ENCODE measurements around the gene PLOD1. TPM values are rescaled to one million over a fixed set of nuclear protein-coding genes. Genes with fewer than 3 reads are reported as not detected.
A peak's percentile ranks its signal among the peaks of the same experiment; 100 is the strongest.
"Not testable (repeated sequence)": the region's sequence is repeated elsewhere in the genome, so short reads cannot be mapped to it uniquely, and the experiment has no call there.

PLOD1 gene
- total RNA-seq, 5 donors from 2014 or later (not counting 1 experiment from before 2014, with no cell fraction given), result 2.6 to 6.9 (median 4.6) TPM

GRCh38 chr1:11903210-11903609 lies 31.3 kb upstream of the PLOD1 start:
- H3K36me3 ChIP-seq (ENCODE audit: control insufficient read depth in 2 of 2, extremely low read depth in 1 of 2, insufficient read depth in 1 of 2, low read length in 1 of 2), result no peaks in the 10 kb centered on the region
- Mint-ChIP-seq H3K4me1 (peaks cover 18 to 34% (median 28%) of the 10 kb centered on the region in 3 donors), H3K4me3 (no peak overlapping the region)

GRCh38 chr1:11904156-11904555 lies 30.4 kb upstream of the PLOD1 start:
- CTCF ChIA-PET, result interaction anchor here in 1 of 2 donors (0.7 kb wide), 1 partner anchor 330 kb away, joined by 3 read pairs; no protein-coding TSS in a partner anchor
- not testable (repeated sequence) for H3K4me3 Mint-ChIP-seq; DNase-seq; H3K27ac ChIP-seq (ENCODE audit: low read length); H3K9me3 Mint-ChIP-seq; ATAC-seq (replicated peaks in 1 of 4); H3K36me3 Mint-ChIP-seq; H3K4me3 ChIP-seq (ENCODE audit: control insufficient read depth in 1 of 2, extremely low read depth in 1 of 2, low read length in 1 of 2); H3K36me3 ChIP-seq (ENCODE audit: control insufficient read depth in 2 of 2, extremely low read depth in 1 of 2, insufficient read depth in 1 of 2, low read length in 1 of 2); H3K27ac Mint-ChIP-seq; H3K9me3 ChIP-seq
- H3K27me3 ChIP-seq (replicated peaks in 1 of 2; ENCODE audit: control insufficient read depth in 2 of 2, extremely low read depth in 1 of 2, insufficient read depth in 2 of 2, low read length in 1 of 2), result peaks cover 5 to 47% of the 10 kb centered on the region in 2 experiments
- WGBS (ENCODE audit: insufficient coverage), result 63% methylated on average over 3 of the region's 5 CpGs
- POLR2A ChIA-PET, result interaction anchor here in 1 of 2 donors (0.6 to 0.7 kb wide), 2 partner anchors 198 to 933 kb away, joined by 4 read pairs; no protein-coding TSS in a partner anchor
- peaks cover 6 to 34% of the 10 kb centered on the region in 2 experiments for H3K4me1 ChIP-seq (ENCODE audit: control insufficient read depth in 1 of 2, extremely low read depth in 1 of 2, insufficient read depth in 2 of 2, low read length in 2 of 2)
- Mint-ChIP-seq H3K27me3 (peaks cover 16 to 26% of the 10 kb centered on the region in 2 donors), H3K4me1 (peaks cover 18 to 42% (median 30%) of the 10 kb centered on the region in 3 donors)

More at GRCh38 chr1:11903210-11903609, 31.3 kb upstream of the PLOD1 start:
- H3K4me3 ChIP-seq (ENCODE audit: control insufficient read depth in 1 of 2, extremely low read depth in 1 of 2, low read length in 1 of 2), result no peak overlapping the region
- H3K9me3 Mint-ChIP-seq, result no peaks in the 10 kb centered on the region
- no peaks in the 10 kb centered on the region for H3K9me3 ChIP-seq
- peaks cover 18 to 35% of the 10 kb centered on the region in 2 donors for H3K27me3 Mint-ChIP-seq
- no CpG with 5 or more reads among the region's 1 CpG for WGBS (ENCODE audit: insufficient coverage)
- peaks cover 8 to 56% of the 10 kb centered on the region in 2 experiments for H3K27me3 ChIP-seq (replicated peaks in 1 of 2; ENCODE audit: control insufficient read depth in 2 of 2, extremely low read depth in 1 of 2, insufficient read depth in 2 of 2, low read length in 1 of 2)
- ATAC-seq (replicated peaks in 1 of 4) (no peak), DNase-seq (no peak)
- POLR2A ChIA-PET, result no interaction called here
- no peak overlapping the region for H3K27ac Mint-ChIP-seq
- H3K27ac ChIP-seq (ENCODE audit: low read length), result no peak overlapping the region
- CTCF ChIA-PET, result no interaction called here
- no peaks in the 10 kb centered on the region for H3K36me3 Mint-ChIP-seq
- H3K4me1 ChIP-seq (ENCODE audit: control insufficient read depth in 1 of 2, extremely low read depth in 1 of 2, insufficient read depth in 2 of 2, low read length in 2 of 2), result peaks cover 6 to 25% of the 10 kb centered on the region in 2 experiments

GRCh38 chr1:11904978-11905377 lies 29.5 kb upstream of the PLOD1 start:
- Mint-ChIP-seq H3K27me3 (peaks cover 9 to 18% of the 10 kb centered on the region in 2 donors), H3K4me3 (peak overlapping the region in 1 of 3 donors; percentile 55)
- POLR2A ChIA-PET, result interaction anchor here in 1 of 2 donors (0.7 kb wide), 1 partner anchor 199 kb away, joined by 4 read pairs; no protein-coding TSS in a partner anchor

GRCh38 chr1:11906870-11907269 lies 27.6 kb upstream of the PLOD1 start:
- peaks cover 6 to 35% of the 10 kb centered on the region in 2 experiments for H3K4me1 ChIP-seq (ENCODE audit: control insufficient read depth in 1 of 2, extremely low read depth in 1 of 2, insufficient read depth in 2 of 2, low read length in 2 of 2)
- no peaks in the 10 kb centered on the region for H3K36me3 ChIP-seq (ENCODE audit: control insufficient read depth in 2 of 2, extremely low read depth in 1 of 2, insufficient read depth in 1 of 2, low read length in 1 of 2)
- Mint-ChIP-seq H3K27ac (peak overlapping the region in 1 of 2 donors; percentile 74), H3K36me3 (no peaks in the 10 kb centered on the region), H3K4me1 (peaks cover 26 to 57% (median 37%) of the 10 kb centered on the region in 3 donors), H3K9me3 (no peaks in the 10 kb centered on the region), H3K4me3 (peak overlapping the region in 1 of 3 donors; percentile 93), H3K27me3 (peaks cover 7 to 9% of the 10 kb centered on the region in 2 donors)
- no peak overlapping the region for H3K27ac ChIP-seq (ENCODE audit: low read length)
- ChIA-PET CTCF (no interaction called here), POLR2A (no interaction called here)
- 82% methylated on average over 10 of the region's 10 CpGs for WGBS (ENCODE audit: insufficient coverage)
- ATAC-seq (replicated peaks in 1 of 4), result no peak
- H3K9me3 ChIP-seq, result no peaks in the 10 kb centered on the region
- H3K4me3 ChIP-seq (ENCODE audit: control insufficient read depth in 1 of 2, extremely low read depth in 1 of 2, low read length in 1 of 2), result no peak overlapping the region
- DNase-seq, result no peak
- peaks cover 0 to 24% of the 10 kb centered on the region in 2 experiments for H3K27me3 ChIP-seq (replicated peaks in 1 of 2; ENCODE audit: control insufficient read depth in 2 of 2, extremely low read depth in 1 of 2, insufficient read depth in 2 of 2, low read length in 1 of 2)

More at GRCh38 chr1:11904978-11905377, 29.5 kb upstream of the PLOD1 start:
- DNase-seq, result no peak
- Mint-ChIP-seq H3K36me3 (no peaks in the 10 kb centered on the region), H3K9me3 (no peaks in the 10 kb centered on the region), H3K27ac (peak overlapping the region in 1 of 2 donors; percentile 27), H3K4me1 (peaks cover 25 to 48% (median 36%) of the 10 kb centered on the region in 3 donors)
- 100% methylated on average over 2 of the region's 5 CpGs for WGBS (ENCODE audit: insufficient coverage)
- H3K27ac ChIP-seq (ENCODE audit: low read length), result no peak overlapping the region
- CTCF ChIA-PET, result interaction anchor here in 1 of 2 donors (0.7 kb wide), 1 partner anchor 330 kb away, joined by 3 read pairs; no protein-coding TSS in a partner anchor
- H3K4me1 ChIP-seq (ENCODE audit: control insufficient read depth in 1 of 2, extremely low read depth in 1 of 2, insufficient read depth in 2 of 2, low read length in 2 of 2), result peaks cover 6 to 35% of the 10 kb centered on the region in 2 experiments
- peaks cover 0 to 39% of the 10 kb centered on the region in 2 experiments for H3K27me3 ChIP-seq (replicated peaks in 1 of 2; ENCODE audit: control insufficient read depth in 2 of 2, extremely low read depth in 1 of 2, insufficient read depth in 2 of 2, low read length in 1 of 2)
- no peak for ATAC-seq (replicated peaks in 1 of 4)
- no peaks in the 10 kb centered on the region for H3K9me3 ChIP-seq
- no peak overlapping the region for H3K4me3 ChIP-seq (ENCODE audit: control insufficient read depth in 1 of 2, extremely low read depth in 1 of 2, low read length in 1 of 2)
- H3K36me3 ChIP-seq (ENCODE audit: control insufficient read depth in 2 of 2, extremely low read depth in 1 of 2, insufficient read depth in 1 of 2, low read length in 1 of 2), result no peaks in the 10 kb centered on the region

- CTCF ChIA-PET, result interaction anchor here (0.6 to 1.7 kb wide), 13 partner anchors 11 to 1401 kb away, joined by 3 to 10 read pairs (median 4); partner anchors contain the start of genes CLCN6 (in 1 of the 2), FBXO6 (in 1 of the 2), MFN2 (in 1 of the 2) and MIIP (in 1 of the 2)
- ATAC-seq (replicated peaks in 1 of 4) (peak; percentile 45 to 77 (median 68)), DNase-seq (peak; percentile 80 to 96 (median 90))
- Mint-ChIP-seq H3K27ac (peak overlapping the region; percentile 100), H3K4me3 (peak overlapping the region; percentile 89 to 96 (median 93)), H3K9me3 (no peaks in the 10 kb centered on the region), H3K27me3 (peaks cover 3 to 4% of the 10 kb centered on the region in 2 donors), H3K4me1 (peaks cover 26 to 57% (median 37%) of the 10 kb centered on the region in 3 donors), H3K36me3 (no peaks in the 10 kb centered on the region)
- peak overlapping the region; percentile 97 for H3K27ac ChIP-seq (ENCODE audit: low read length)
- H3K4me1 ChIP-seq (ENCODE audit: control insufficient read depth in 1 of 2, extremely low read depth in 1 of 2, insufficient read depth in 2 of 2, low read length in 2 of 2), result peaks cover 6 to 35% of the 10 kb centered on the region in 2 experiments
- H3K4me3 ChIP-seq (ENCODE audit: control insufficient read depth in 1 of 2, extremely low read depth in 1 of 2, low read length in 1 of 2), result peak overlapping the region in 1 of 2 donors; percentile 85
- WGBS (ENCODE audit: insufficient coverage), result 0% methylated on average over 5 of the region's 19 CpGs
- POLR2A ChIA-PET, result interaction anchor here (0.5 to 1.9 kb wide), 16 partner anchors 9 to 1404 kb away, joined by 3 to 12 read pairs (median 4); partner anchors contain the start of genes MFN2 (in 2 of the 2), CLCN6 (in 1 of the 2), EXOSC10 (in 1 of the 2) and MIIP (in 1 of the 2)
- H3K9me3 ChIP-seq, result no peaks in the 10 kb centered on the region
- peaks cover 0 to 20% of the 10 kb centered on the region in 2 experiments for H3K27me3 ChIP-seq (replicated peaks in 1 of 2; ENCODE audit: control insufficient read depth in 2 of 2, extremely low read depth in 1 of 2, insufficient read depth in 2 of 2, low read length in 1 of 2)
- H3K36me3 ChIP-seq (ENCODE audit: control insufficient read depth in 2 of 2, extremely low read depth in 1 of 2, insufficient read depth in 1 of 2, low read length in 1 of 2), result no peaks in the 10 kb centered on the region
These were observed 27.0 kb upstream of the PLOD1 start for GRCh38 chr1:11907275-11908094.

Data from T-cell (primary cell).